PFSK-1 (cell line): Measurements from ENCODE around the gene ERBIN.

Experiments used
- FOXP2 ChIP-seq: optimal IDR thresholded peaks from 2 replicates; pipeline ENCODE3; 2011; ENCODE audit warnings: borderline replicate concordance, control low read depth, inconsistent platforms; ENCODE audit not compliant: insufficient read depth; ENCODE audit errors: extremely low read length, extremely low read depth
- POLR2AphosphoS5 ChIP-seq: IDR thresholded peaks from 2 replicates; pipeline ENCODE4 v1.6.1; 2012; ENCODE audit warnings: low read depth, mild to moderate bottlenecking, control low read depth, low read length, moderate library complexity
- SIN3A ChIP-seq: IDR thresholded peaks from 2 replicates; pipeline ENCODE4 v1.6.1; 2012; ENCODE audit warnings: mild to moderate bottlenecking, low read length, moderate library complexity, borderline replicate concordance; ENCODE audit not compliant: insufficient read depth
- TAF1 ChIP-seq: IDR thresholded peaks from 2 replicates; pipeline ENCODE4 v1.6.1; 2012; ENCODE audit warnings: low read length, control low read depth, borderline replicate concordance; ENCODE audit not compliant: insufficient read depth
- TF ChIP-seq, protein P1 (sequence below), 2 experiments: IDR thresholded peaks; 2 replicates each; pipeline versions ENCODE4 v1.6.1 to v1.8.0; 2011 to 2012; ENCODE audit warnings: low read depth in 2 of 2, low read length in 2 of 2, control low read depth in 1 of 2, inconsistent platforms in 1 of 2, mild to moderate bottlenecking in 1 of 2, moderate library complexity in 1 of 2; ENCODE audit not compliant: insufficient read depth in 1 of 2

ERBIN gene

DNA sequence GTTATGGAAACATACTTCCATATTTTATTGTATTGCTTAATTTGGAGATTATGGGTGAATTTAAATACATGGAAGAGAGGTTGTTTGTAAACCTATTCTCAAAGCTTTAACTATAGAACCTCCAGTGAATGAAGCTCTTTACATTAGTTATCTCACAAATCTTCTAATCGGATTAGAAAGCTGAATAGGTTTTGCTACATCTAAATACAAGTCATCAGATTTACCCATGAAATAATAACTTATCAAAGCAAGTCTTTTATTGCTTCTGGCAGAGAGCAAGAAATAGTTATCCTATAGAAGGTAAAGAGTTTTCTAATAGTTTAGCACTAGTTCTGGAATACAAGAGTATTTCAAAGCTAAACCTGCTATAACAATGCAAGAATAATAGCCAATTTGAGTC is 113.3 kb downstream of the ERBIN start:
- TF ChIP-seq FOXP2 (no peak), TAF1 (no peak), SIN3A (no peak), POLR2AphosphoS5 (no peak)
- TF ChIP-seq, protein P1, sequence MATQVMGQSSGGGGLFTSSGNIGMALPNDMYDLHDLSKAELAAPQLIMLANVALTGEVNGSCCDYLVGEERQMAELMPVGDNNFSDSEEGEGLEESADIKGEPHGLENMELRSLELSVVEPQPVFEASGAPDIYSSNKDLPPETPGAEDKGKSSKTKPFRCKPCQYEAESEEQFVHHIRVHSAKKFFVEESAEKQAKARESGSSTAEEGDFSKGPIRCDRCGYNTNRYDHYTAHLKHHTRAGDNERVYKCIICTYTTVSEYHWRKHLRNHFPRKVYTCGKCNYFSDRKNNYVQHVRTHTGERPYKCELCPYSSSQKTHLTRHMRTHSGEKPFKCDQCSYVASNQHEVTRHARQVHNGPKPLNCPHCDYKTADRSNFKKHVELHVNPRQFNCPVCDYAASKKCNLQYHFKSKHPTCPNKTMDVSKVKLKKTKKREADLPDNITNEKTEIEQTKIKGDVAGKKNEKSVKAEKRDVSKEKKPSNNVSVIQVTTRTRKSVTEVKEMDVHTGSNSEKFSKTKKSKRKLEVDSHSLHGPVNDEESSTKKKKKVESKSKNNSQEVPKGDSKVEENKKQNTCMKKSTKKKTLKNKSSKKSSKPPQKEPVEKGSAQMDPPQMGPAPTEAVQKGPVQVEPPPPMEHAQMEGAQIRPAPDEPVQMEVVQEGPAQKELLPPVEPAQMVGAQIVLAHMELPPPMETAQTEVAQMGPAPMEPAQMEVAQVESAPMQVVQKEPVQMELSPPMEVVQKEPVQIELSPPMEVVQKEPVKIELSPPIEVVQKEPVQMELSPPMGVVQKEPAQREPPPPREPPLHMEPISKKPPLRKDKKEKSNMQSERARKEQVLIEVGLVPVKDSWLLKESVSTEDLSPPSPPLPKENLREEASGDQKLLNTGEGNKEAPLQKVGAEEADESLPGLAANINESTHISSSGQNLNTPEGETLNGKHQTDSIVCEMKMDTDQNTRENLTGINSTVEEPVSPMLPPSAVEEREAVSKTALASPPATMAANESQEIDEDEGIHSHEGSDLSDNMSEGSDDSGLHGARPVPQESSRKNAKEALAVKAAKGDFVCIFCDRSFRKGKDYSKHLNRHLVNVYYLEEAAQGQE (IDR thresholded peaks at IDR 0.05; ENCODE audit: insufficient read depth in 1 of 2, low read depth in 2 of 2, low read length in 2 of 2), result no peak

DNA sequence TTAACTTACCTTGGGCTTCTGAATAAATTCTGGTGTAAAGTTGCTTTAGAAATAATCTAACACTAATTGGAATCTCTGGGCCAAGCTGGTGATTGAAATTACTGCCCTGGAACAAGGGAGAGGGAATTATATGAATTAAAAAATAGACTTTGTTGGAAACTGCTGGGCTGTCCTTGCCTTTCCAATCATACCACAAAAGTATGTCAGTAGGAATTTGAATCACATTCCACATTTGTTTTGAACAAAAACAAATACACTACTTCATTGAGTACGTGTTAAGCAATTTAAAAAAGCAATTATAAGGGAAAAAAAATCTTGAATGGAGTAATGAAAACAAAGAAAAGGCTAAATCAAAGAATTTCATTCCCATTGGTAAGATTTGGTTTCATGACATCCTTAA is 115.3 kb downstream of the ERBIN start:
- TF ChIP-seq FOXP2, result no peak
- TF ChIP-seq, protein P1 (IDR thresholded peaks at IDR 0.05; ENCODE audit: insufficient read depth in 1 of 2, low read depth in 2 of 2, low read length in 2 of 2), result no peak
- TF ChIP-seq TAF1, result no peak
- no peak for TF ChIP-seq POLR2AphosphoS5
- no peak for TF ChIP-seq SIN3A

DNA sequence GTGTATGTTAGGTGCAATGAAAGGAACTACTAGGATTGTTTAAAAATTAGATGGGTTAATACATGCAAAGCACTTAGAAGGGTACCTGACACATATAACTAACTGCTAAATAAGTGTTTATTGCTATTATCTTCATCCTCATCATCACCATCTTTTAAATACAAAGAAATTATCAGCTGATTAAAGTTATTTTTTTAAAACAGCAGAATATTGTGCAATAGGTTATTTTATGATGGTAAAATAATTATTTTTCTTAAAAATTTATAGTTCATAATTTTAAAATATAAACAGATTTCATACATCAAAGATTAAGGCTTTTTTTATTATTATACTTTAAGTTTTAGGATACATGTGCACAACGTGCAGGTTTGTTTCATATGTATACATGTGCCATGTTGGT is 130.9 kb downstream of the ERBIN start:
- TF ChIP-seq SIN3A, result no peak
- no peak for TF ChIP-seq FOXP2
- TF ChIP-seq, protein P1 (IDR thresholded peaks at IDR 0.05; ENCODE audit: insufficient read depth in 1 of 2, low read depth in 2 of 2, low read length in 2 of 2), result no peak
- no peak for TF ChIP-seq TAF1
- TF ChIP-seq POLR2AphosphoS5, result no peak

DNA sequence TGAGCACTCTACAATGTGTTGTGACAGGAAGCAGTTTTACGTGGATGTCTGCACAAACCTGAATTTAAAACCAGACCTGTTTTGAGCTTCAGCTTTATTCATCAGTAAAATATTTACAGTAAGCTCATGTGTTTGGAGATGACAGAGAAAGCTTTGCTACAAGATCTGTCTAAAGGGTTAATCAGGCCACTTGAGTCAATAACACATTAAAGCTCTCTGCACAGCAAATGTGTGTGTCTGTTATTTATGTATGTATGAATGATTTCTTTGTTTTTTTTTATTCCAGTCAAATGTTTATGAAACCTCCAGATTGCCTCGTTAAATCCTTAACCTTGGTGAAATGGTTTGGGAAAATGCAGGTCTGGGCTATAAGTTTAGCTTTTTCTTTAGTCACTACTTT is 140.5 kb downstream of the ERBIN start:
- TF ChIP-seq POLR2AphosphoS5 (no peak), TAF1 (no peak), FOXP2 (no peak)
- TF ChIP-seq, protein P1 (IDR thresholded peaks at IDR 0.05; ENCODE audit: insufficient read depth in 1 of 2, low read depth in 2 of 2, low read length in 2 of 2), result no peak

DNA sequence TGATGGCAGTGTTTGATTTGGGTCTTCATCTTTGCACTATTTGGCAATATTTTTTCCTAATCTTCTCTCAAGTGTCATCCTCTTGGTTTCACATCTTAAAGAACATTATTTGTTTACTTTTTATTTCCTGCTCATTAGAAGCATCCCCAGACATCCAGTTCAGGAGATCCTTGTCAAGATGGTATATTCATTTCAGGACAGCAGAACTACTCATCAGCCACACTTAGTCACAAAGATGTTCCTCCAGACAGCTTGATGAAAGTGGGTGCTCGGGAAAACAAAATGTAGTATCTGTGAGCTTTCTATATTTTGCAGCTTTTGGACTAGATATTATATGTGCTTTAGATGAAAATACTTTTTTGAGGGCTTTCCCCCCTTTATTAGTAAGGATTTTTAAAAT is 145.7 kb downstream of the ERBIN start:
- TF ChIP-seq SIN3A, result no peak
- TF ChIP-seq, protein P1 (IDR thresholded peaks at IDR 0.05; ENCODE audit: insufficient read depth in 1 of 2, low read depth in 2 of 2, low read length in 2 of 2), result no peak
- TF ChIP-seq FOXP2, result no peak
- no peak for TF ChIP-seq POLR2AphosphoS5
